NT2/D1 (cell line): ENCODE results near the gene EFCAB5.

Source experiments
- YY1 ChIP-seq: IDR thresholded peaks from 2 replicates; pipeline ENCODE4 v1.6.1; 2011; ENCODE audit not compliant: insufficient read length, insufficient read depth
- ZNF274 ChIP-seq: IDR thresholded peaks from 2 replicates; pipeline ENCODE4 v1.6.1; 2011; ENCODE audit warnings: mild to moderate bottlenecking, low read depth, low read length

- TF ChIP-seq YY1 (no peak), ZNF274 (no peak)
Measured at GRCh38 chr17:30027676-30028075, 86.2 kb downstream of the EFCAB5 start.
